Activated CD4-positive, alpha-beta T cell treated with anti-CD3 and anti-CD28 coated beads, Interleukin-2, amount 50 U/mL, for 1 hour (primary cell): ENCODE results near the gene SLC66A3.
A peak's percentile ranks its signal among the peaks of the same experiment; 100 is the strongest.

Source experiments
- DNase-seq: peaks from one replicate; pipeline ENCODE4 v3.0.0-alpha.2; 2020

Gene SLC66A3

DNA sequence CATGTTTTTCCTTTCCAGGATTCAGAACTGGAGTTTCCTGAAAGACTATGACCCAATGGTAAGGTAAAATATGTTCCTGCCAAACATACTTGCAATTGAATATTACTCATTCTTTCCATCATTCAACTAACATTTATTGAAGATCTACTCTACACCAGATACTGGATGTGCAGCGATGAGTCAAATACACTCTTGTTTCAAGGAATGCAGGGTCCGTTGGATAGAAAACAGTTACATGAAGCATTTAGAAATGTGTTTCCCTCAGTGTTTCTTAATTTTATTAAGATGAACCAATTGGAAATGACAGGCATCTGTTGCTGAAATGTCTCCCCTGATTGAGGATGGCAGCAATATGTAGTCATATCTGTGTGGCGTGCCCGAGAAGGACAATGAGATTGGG, 14.8 kb upstream of the SLC66A3 start:
- DNase-seq, result no peak

DNA sequence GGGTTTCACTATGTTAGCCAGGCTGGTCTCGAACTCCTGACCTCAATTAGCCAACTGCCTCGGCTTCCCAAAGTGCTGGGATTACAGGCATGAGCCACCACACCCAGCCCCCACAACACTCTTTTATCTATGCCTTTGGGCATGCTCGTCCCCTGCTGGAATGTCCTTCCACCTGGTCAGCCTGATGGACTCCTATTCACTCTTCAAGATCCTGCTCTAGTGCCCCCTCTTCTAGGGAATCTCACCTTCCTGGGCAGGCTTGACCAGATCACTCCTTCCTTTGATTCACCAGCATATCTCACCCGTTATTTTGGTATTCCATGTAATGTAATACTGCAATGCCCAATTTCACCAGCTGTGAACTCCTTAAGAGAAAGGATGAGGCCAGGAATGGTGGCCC, 13.9 kb upstream of the SLC66A3 start:
- DNase-seq, result no peak

- no peak for DNase-seq
Measured at GRCh38 chr2:11142330-11142729, 12.9 kb upstream of the SLC66A3 start.

- DNase-seq, result no peak
Measured at GRCh38 chr2:11142987-11143386, 12.3 kb upstream of the SLC66A3 start.

DNA sequence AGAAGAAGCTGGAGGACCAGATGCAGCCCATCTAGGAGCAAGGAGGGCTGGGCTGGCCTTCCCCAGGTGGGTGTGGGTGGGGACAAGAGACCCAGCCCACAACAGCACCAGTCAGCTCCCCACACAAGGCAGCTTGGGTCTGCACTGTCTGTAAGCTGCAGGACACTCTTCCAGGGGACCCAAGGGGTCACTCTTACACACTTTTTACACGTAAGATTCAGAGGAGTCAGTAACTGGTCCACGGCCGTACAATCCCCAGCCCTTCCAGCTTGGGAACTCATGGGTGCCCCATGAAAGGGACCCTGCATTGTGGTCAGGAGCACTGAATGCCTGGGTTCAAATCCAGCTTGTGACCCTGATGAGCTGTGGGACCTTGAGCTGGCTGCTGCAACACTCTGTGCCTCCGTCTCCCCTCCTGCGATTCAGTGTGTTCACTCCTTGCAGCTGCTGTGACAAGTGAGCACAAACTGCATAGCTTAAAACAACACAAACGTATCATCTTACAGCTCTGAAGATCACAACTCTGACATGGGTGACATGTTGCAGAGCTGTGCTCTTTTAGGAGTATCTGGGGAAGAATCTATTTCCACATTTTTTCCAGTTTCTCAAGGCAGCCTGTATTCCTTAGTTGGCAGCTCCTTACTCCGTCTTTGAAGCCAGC, 11.1 kb upstream of the SLC66A3 start:
- no peak for DNase-seq

- no peak for DNase-seq
Measured at GRCh38 chr2:11144738-11145079, 10.6 kb upstream of the SLC66A3 start.

DNA sequence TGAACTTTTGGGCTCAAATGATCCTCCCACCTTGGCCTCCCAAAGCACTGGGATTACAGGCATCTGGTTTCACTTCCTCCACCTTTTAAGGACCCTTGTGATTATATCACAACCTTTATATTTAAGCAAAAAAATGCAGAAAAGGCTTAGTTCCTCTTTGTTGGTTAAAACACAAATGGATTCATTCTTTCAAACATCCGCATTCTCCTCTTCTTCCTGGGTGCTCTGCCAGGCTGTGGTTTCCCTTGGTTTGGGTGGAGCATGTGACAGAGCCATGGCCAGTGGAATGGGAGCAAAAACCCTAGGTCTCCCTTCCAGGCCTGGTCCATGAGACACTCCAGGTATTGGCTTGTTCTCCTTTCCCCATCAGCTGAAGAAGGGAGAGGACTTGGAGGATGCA, 9.9 kb upstream of the SLC66A3 start:
- no peak for DNase-seq

GRCh38 chr2:11146076-11146475, 9.2 kb upstream of the SLC66A3 start:
- DNase-seq, result no peak

GRCh38 chr2:11147263-11147662, 8.0 kb upstream of the SLC66A3 start:
- DNase-seq, result no peak

DNA sequence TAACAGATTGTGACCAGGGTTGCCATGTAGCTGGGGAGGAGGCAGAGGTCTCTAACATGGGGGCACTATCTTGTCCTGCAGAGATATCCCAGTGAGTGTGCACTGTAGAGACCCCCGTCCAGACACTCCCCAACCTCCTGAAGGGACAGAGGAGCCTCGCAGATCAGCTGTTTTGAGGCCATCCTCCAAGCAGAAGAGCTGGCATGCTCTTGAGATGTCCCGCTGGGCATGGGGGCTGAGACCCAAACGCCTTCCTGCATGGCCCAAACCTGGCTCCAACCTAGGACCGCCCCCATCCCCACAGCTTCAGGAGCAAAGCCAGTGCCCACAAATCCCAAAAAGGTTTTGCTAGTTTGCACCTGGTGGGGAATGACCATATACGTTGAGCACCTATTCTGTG, 2.7 kb upstream of the SLC66A3 start:
- no peak for DNase-seq

- no peak for DNase-seq
Measured at GRCh38 chr2:11154016-11154922, 998 bp upstream of the SLC66A3 start.

- DNase-seq, result peak; percentile 99
Measured at GRCh38 chr2:11154923-11155380, 315 bp upstream of the SLC66A3 start.

GRCh38 chr2:11156396-11157075, 1.3 kb downstream of the SLC66A3 start:
- no peak for DNase-seq

GRCh38 chr2:11157296-11157695, 2.0 kb downstream of the SLC66A3 start:
- no peak for DNase-seq

- no peak for DNase-seq
Measured at GRCh38 chr2:11157731-11158130, 2.5 kb downstream of the SLC66A3 start.

DNA sequence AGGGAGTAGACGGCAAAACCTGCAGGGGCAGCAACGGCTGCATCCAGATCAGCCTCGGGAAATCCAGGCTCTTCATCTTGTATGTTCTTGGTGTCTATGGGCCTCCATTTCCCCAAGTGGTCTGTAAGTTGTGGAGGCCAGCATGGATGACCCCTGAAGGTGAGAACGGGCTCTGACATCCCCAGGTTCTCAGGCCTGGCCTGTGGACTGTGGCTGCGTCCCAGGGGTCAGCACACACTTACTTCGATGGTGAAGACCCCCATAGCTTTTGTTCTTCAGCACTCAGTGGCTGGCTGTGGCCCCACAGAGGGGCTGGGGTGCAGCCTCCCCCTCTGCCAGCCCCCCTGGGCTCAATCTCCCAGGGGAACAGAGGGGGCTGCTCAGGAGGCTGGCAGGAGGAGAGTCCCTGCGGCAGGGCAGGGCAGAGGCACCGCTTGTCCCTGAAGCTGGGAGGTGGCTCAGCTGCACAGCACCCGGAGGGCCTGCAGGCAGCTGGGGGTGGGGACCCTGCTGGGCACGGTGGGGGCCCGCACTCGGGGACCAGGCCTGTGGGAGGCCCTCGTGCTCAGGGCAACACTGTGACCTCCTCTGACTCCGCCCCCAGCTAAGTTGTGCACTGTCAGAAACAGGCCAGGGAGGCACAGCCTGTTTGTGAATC, 3.8 kb downstream of the SLC66A3 start:
- no peak for DNase-seq

DNA sequence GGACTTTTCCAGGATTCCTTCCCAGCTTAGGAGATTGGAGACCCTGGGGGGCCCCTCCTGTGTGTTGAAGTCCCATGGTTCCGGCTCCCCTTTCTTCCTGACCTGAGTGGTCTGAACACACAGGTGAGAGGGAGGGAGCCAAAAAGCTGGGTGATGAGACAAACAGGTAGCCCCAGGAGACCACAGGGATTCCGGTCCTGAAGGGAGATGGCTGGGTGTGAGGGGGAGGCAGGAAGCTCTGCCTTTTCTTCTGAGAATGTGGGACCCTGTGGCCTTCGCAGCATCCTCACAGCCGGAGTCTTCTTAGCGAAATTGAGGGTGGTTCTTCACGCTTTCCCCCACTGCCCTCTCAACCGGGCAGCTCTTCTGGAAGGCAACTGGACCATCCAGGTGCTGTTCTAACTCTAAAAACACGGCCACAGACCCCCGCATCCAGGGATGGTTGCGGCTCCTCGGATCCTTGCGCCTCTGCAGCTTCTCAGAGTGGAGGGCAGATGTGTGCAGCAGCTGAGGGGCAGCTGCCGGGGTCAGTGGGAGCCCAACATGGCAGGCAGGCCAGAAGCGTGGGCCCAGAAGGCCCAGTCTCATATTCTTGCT, 4.4 kb downstream of the SLC66A3 start:
- DNase-seq, result no peak

DNA sequence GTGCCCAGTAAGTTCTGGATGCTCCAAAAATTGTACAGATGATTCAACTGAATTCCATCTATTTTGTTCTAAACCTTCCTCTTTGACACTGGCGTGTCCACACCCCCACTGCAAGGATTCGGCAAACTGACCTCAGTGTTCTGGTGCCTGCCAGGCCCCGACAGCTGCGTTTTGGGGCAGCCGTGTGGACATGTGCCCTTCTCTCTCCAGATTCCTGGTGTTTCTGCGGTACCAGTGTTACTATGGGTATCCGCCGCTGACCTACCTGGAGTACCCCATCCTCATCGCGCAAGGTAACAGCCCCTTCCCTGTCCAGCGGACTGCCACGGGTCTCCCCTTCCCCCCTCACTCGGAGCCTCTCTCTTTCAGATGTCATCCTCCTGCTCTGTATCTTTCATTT, 5.0 kb downstream of the SLC66A3 start:
- DNase-seq, result no peak

DNA sequence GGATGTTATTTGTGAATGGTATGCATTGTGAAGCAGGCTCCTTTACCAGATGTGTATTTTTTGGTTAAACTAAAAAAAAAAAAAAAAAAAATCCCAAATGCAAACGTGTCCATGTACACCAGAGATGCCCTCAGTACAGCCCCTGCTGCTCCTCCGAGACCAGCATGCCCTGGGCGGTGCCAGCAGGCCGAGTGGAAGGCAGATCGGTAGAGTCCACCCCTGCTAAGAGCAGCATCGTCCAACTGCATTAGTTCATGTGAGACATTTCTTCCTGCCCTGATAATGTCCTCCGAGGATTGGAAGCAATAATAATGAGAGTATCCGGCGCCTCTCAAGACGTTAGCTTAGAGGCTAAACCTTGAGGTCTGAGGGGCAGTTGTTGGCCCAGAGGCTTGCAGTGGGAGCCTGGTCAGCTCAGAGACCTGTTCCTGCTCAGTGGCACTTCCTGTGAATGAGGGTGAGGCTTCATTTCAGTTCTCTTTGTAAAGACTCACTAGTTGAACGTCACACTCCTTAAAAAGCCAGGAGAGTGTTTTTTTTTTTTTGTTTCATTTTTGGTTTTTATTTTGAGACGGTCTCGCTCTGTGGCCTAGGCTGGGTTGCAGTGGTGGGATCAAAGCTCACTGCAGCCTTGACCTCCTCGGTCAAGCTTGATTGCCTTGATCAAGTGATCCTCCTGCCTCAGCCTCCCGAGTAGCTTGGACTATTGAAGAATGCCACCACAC, 5.6 kb downstream of the SLC66A3 start:
- no peak for DNase-seq

- DNase-seq, result no peak
Measured at GRCh38 chr2:11161747-11162146, 6.5 kb downstream of the SLC66A3 start.

DNA sequence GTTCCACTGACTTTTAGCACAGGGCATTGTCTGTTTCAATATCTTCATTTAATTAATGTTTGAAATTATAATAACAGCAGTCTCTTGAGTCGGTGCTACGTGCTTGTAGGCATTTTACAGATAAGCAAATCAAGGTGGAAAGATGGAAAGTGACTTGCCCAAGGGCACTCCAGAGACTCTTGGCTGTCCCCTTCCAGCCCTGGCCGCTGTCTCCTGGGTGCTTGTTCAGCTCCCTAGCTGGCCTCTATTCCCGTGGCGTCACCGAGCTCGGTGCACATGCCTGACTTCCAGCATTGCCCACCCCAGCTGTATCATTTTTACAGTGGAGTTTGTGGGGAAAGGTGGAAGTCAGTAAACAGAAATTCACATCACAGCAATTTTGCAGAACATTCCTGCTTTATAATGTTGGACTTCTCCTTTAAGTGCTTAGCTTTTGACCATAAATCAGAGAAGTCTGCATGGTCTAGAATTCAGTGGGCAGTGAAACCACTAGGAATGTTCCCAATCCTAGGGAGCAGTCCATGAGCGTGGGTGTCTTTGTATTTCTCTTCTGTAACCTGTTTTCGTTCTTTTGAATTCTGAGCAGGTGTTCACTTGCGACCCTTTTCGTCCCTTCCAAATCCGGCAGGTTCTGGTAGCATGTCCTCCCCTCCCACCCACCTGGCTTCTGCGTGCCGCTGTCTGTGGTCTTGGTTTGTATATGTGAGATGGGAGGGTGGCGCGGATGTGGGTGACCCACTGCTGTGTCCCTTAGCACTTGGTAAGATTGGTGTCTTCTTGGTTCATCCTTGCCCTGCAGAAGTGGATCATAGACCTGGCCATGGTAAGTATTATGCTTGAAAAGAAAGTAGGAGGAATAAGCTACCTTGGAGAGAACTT, 8.4 kb downstream of the SLC66A3 start:
- no peak for DNase-seq
